Right lobe of liver (tissue), 4 donors: ENCODE results near the gene TXLNB.

ENCODE experiments used
- CTCF ChIP-seq, 4 donors: fragments of 200-600 bp in 3 of 4; fragments of 450-650 bp in 1 of 4; IDR thresholded peaks; one replicate each; pipeline versions ENCODE4 v1.5.1 to v1.8.0; 2016 to 2022; ENCODE audit warnings: antibody characterized with exemption in 4 of 4, mild to moderate bottlenecking in 2 of 4
- POLR2A ChIP-seq: fragments of 450-650 bp; IDR thresholded peaks from one replicate; pipeline ENCODE4 v1.6.1; 2017; ENCODE audit warnings: antibody characterized with exemption, mild to moderate bottlenecking
- donor health status: DM: no; HTN: no; CAD: no.
- donor health status: DM: no; HTN: no; CAD: no.
- donor health status: DM: no; HTN: yes; CAD: no.

GRCh38 chr6:139290787-139291311, 949 bp downstream of the TXLNB start:
- TF ChIP-seq CTCF (IDR thresholded peaks at IDR 0.05) (no peak), POLR2A (no peak)
